ENCODE results near the gene EPB42. TPM values are rescaled to one million over a fixed set of nuclear protein-coding genes. Genes with fewer than 3 reads are reported as not detected.

Gene EPB42
- total RNA-seq, result not detected in 2 replicates

DNA sequence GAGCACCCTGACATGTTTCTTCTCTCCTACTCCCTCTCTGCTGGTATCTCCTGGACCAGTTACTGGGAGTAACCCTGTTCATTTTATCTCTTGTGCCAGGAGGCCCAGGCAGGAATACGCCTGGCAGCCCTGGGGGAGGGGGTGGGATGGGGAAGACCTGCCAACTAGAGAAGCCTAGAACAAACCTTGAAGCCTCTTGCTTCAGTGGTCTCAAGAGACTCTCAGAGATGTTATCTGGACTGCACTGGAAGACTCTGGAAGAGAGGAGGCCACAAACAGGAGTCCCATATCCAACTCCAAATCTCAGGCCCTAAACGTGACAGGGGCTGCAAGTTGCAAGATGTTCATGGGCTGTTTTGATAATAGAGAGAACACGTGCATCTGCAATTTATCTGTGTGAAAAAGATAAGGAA is at the start of gene EPB42:
Gene EPB42 (minus strand): TSS at position 28 of the 413 bp plus-strand sequence. CDS start 193 bp downstream, outside the sequence.

DNA sequence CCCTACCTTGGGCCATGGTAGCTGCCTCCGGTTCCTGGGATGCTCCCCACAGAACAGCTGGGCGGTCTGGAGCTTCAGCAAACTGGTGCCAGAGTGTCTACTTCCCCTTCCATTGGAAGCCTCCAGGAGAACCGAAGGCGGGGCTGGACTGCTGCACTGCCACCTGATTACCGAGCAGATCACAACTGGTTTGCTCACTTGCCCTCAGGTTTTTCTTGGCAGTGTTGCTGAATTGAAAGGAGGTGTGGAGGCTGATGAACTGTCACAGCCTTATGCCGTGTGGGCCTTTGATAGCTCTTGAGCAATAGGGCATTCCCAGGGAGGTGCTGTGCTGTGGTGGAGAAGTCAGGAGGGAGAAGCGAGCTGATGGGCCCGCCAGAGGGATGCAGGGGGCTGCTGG is 46.0 kb upstream of the EPB42 start, which contains the start of gene TGM5:
Gene TGM5 (minus strand): TSS at position 95 of the 400 bp plus-strand sequence. CDS start 79 bp downstream, at position 16.

DNA sequence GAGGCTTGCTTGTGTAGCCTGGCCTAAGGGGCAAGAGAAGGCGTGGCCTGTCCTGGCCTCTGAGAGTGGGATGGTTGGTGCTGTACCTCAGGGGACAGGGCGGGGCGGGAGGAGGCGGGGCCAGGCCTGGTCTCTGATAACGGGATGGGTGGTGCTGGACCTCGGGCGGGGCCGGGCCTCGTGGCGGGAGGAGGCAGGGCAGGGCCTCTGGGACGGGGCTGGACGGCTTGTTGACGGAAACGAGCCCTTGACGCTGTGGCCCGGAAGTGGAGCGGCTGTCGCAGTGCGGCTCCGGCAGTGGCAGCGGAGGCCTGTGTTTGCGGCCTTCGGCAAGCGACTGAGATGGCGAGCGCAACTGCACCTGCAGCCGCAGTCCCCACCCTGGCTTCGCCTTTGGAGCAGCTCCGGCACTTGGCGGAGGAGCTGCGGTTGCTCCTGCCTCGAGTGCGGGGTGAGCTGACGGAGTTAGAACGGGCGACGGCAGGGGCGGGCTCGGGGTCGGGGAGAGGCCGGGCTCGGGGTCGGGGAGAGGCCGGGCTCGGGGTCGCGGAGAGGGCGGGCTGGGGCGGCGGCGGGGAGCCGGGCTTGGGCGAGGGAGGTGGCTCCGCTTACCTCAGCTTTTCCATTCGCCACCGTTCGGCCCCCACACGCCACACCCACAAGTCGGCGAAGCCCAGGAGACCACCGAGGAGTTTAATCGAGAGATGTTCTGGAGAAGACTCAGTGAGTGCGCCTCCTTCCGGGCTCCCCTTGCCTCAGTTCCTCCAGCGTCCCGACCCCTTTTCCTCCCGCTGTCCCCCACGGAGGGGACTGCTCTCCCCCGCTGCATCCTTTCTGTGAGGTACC is 35.4 kb downstream of the EPB42 start, which contains the start of gene CCNDBP1:
Gene CCNDBP1 (plus strand): TSS at position 247 of the 846 bp plus-strand sequence. CDS start 96 bp downstream, at position 343.

Small RNA genes within 50 kb of the gene (small RNA-seq; reads per million reads assigned to genes)
- gene RF00019, result not detected

Other genes with a start within 250 kb of the EPB42 start
- gene UBR1, start 115.0 kb downstream of the EPB42 start, total RNA-seq, result 33.1 and 36.6 TPM in 2 replicates
- gene TMEM62, start 87.4 kb downstream of the EPB42 start, total RNA-seq, result 16.4 and 18.0 TPM in 2 replicates
- 71.9 and 74.6 TPM in 2 replicates for gene CCNDBP1, start 35.6 kb downstream of the EPB42 start, total RNA-seq
- gene TGM5, start 45.9 kb upstream of the EPB42 start, total RNA-seq, result not detected in 2 replicates
- not detected in 2 replicates for gene TGM7, start 81.2 kb upstream of the EPB42 start, total RNA-seq
- gene LCMT2, start 109.6 kb upstream of the EPB42 start, total RNA-seq, result 5.6 and 7.3 TPM in 2 replicates
- gene ZSCAN29, start 150.0 kb upstream of the EPB42 start, total RNA-seq, result 19.3 and 21.6 TPM in 2 replicates
- 8.8 and 16.1 TPM in 2 replicates for gene TUBGCP4, start 150.1 kb upstream of the EPB42 start, total RNA-seq

Measured in vein endothelial cell (primary cell).